Renal cortical epithelial cell (primary cell): ENCODE data around the gene NUP93. TPM values are rescaled to one million over a fixed set of nuclear protein-coding genes. Genes with fewer than 3 reads are reported as not detected.
"Not testable (repeated sequence)": the region's sequence is repeated elsewhere in the genome, so short reads cannot be mapped to it uniquely, and the experiment has no call there.

Source experiments
- DNase-seq: peaks from one replicate; pipeline ENCODE4 v3.0.0-alpha.2; 2011; ENCODE audit warnings: low read depth
- total RNA-seq: library from RNA; depleted of rRNA; stranded (reverse); fragments of >200 nt; gene quantifications from 2 replicates; pipeline ENCODE4 v1.2.3, GENCODE V29; 2014

NUP93 gene
- total RNA-seq, 1 donor from 2014 or later: 72.3 TPM

DNA sequence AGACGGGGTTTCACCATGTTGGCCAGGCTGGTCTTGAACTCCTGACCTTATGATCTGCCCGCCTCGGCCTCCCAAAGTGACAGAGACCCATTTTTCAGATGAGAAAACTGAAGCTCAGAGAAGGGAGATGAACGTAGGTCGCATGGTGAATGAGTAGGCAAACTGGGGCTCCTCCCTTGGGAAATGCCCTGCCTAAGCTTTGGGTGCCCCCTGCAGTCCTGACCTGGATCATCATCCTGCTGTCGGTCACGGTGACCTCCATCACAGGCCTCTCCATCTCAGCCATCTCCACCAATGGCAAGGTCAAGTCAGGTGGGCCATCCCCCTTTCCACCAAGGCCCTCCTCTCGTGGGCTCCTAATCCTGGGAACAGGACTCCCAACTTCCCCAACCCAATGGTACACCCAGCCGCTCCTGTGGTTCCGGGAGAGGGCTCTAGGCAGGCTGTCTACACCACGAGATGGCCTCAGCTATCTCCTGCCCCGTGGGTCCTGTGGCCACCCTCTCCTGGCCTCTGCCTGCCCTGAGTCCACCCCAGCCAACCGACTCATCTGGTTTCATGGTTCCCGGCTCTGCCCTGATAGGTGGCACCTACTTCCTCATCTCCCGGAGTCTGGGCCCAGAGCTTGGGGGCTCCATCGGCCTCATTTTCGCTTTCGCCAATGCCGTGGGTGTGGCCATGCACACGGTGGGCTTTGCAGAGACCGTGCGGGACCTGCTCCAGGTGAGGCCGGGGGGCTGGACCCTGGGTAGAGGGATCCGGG lies 139.8 kb downstream of the NUP93 start:
- DNase-seq: peak; percentile 37

DNA sequence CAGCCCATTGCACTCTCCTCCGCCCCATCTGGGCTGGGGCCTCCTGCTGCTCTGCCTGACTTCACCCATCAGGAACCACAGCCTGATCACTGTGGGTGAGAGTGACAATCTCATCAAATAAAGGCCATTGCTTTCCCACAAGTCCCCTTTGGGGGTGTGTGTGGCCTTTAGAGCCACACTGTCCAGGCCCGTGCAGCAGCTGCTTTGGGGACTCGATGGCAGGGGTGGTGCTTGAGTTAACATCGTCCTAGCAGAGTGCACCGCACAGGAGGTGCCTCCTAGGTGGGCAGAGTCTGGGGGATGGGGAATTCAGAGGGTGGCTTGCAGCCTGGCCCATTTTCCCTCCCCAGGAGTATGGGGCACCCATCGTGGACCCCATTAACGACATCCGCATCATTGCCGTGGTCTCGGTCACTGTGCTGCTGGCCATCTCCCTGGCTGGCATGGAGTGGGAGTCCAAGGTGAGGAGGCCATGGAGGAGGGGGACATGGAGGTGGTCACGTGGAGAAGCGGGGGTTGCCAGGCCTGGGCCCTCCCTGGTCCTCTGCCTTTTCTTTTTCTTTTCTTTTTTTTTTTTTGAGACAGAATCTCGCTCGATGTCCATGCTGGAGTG lies 140.5 kb downstream of the NUP93 start:
- no peak for DNase-seq

DNA sequence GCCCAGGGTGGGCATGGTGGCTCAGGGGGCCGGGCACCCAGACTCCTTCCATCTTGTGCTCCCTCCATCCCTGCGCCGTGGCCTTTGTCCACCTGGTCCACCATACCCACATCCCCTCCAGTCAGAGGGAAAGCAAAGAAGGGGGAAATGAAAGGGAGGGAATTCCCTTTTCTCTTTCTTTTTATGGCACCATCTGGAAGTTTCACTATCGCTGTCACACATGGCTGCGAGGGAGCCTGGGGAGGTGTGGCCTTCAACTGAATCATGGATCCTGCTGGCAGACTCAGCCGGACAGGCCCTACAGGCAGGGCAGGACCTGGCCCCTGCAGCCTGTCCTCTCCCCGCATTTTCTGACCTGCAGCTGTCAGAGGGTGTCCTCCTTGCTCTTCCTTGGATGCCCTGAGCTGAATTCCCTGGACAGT lies 141.3 kb downstream of the NUP93 start:
- peak; percentile 67 for DNase-seq

DNA sequence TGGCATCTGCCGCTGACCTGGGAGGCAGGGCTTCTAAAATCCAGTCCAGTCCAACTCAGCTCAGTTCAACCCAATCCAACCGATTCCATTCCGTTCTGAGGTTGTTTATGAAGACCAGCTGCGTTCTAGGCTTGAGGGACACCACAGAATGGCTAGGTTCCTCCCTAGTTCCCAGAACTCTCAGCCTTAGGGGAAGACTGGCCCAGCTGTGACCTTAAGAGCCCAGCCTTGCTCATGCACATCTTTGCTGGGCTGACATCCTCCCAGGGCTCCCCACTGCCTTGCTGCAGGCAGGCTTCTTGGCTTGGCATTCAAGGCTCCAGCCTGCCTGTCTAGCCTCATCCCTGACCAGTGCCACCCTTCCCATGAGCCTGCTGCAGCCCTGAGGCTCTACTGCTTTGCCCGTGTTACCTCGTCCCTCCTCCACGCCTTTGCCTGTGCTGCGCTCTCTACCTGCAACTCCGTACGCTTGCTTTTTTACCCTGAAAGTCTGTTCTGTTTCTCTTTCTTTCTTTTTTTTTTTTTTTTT lies 143.0 kb downstream of the NUP93 start:
- DNase-seq: no peak

DNA sequence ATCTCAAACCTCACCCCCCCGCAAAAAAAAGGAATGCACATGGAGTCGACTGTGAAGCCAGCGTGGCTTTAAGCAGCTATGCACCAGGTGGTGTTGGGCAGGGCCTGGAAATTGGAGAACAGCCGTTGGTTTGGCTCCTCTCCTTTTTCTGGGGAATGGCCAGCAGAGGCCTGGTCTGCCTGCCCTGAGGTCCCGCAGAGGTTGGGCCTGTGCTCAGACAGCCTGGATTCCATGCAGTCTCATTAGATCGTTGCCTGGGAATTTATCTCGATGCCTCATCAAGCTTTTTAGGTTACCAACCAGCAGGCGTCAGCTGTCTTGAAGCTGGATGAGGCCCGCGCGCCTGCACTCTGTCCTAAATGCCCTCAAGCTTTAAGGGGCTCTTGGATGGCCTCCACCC lies 144.9 kb downstream of the NUP93 start:
- no peak for DNase-seq

DNA sequence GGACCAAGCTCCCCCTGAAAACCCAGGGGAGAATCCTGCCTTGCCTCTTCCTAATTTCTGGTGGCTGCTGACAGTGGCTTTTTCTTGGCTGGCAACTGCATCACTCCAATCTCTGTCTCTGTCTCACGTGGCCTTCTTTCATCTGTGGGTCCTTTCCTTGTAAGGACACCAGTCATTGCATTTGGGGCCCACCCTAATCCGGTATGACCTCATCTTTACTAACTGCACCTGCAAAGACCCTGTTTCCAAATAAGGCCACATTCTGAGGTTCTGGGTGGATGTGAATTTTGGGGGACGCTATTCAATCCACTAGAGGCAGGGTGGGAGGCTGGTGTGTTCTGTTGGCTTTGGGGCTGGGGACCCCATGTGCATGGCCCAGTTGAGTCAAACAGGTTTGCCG lies 146.1 kb downstream of the NUP93 start:
- no peak for DNase-seq

DNA sequence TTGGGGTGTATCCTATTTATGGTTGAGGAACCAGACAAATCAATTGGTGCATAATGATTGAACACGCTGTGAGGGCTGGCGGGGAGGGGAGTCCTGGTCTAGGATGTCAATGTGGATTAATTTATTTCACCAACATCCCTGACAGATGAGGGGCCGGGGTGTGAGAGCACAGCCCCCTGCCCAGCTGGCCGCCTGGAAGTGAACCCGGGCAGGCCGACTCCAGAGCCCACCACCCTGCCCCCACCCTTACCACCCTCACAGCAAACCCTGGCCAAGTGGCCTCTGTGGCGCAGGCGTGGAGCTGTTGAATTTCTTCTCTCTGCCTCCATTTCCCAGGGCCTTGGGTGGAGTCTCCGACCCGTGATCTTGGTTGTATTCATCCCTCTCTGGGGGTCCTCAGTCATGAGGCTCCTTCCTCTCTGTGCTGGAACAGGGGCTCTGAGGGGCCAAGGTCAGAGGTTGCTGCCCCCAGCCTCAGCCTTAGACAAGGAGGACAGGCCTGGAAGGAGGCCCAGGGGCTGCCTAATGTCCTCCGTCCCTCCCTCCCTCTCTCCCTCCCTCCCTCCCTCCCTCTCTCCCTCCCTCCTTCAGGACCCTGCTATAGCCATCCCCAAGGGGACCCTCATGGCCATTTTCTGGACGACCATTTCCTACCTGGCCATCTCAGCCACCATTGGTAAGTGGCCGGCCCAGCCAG lies 147.7 kb downstream of the NUP93 start:
- no peak for DNase-seq

DNA sequence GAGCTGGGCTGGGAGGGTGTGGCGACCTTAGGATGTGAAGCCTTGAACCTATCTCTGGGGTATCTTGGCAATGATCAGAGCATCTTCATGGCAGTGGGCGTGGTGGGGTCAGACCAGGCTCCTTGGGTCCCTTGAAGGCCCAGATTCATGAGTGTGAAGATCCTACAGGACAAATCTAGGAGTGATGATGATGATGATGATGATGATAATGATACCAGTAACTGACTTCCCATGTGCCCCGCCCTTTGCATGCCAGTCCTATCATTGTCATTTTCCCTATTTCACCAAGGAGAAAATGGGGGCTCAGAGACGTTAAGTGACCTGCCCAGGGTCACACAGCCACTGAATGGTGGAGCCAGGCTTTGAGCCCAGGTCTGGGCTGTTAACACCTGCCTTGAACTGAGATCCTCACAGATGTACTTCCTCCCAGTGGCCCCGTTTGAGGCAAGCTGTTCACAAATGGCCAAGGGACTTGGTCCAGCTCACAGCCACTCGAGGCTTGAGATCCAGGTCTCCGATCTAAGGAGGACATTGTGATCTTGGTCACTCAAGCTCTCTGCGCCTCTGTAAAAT lies 148.4 kb downstream of the NUP93 start:
- DNase-seq: no peak

DNA sequence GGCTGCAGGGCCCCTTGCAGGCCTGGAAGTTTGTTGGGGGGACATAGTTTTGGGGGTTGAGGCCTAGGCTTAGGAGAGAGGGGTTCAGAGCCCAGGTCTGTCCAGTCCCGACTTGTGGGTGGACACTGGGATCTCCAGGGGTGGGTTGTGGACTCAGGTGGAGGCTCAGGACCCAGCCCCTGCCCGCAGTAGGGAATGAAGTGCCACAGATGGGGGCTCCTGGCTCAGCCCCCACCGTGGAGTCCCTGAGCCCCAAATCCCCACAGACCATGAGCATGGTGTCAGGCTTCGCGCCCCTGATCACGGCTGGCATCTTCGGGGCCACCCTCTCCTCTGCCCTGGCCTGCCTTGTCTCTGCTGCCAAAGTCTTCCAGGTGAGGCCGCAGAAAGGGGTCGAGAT lies 149.3 kb downstream of the NUP93 start:
- no peak for DNase-seq

DNA sequence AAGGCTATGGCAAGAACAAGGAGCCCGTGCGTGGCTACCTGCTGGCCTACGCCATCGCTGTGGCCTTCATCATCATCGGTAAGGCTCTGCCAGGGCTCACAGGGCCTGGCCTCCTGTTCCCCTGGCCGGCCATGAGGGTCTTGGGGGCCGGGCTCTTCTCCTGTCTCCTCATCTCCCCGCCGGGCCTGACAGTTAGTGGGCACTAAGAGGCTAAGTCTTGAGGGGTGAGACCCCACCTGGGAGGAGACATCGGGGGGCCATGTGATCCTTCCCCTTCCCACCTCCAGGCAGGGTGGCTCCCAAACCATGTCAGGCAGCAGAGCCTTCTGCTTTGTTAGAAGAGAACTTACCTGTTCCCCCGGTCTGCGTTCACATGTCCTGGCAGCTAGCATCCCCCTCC lies 150.2 kb downstream of the NUP93 start:
- no peak for DNase-seq

DNA sequence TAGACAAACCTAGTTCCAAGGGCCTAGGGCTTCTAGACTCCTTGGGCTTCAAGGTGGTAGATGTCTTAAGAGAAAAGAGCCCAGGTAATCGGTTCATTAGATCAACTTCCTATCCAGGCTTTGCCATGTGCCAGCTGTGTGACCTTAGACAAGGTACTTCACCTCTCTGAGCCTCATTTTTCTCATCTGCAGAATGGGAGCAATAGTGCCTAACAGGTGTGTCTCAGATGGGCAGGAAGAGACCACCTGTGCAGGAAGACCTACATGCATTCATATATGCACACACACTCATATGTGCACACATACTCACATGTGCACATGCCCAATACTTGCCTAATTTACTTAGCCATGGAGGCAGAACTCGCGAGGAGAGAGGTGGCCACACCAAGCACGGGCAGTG lies 150.8 kb downstream of the NUP93 start:
- no peak for DNase-seq

DNA sequence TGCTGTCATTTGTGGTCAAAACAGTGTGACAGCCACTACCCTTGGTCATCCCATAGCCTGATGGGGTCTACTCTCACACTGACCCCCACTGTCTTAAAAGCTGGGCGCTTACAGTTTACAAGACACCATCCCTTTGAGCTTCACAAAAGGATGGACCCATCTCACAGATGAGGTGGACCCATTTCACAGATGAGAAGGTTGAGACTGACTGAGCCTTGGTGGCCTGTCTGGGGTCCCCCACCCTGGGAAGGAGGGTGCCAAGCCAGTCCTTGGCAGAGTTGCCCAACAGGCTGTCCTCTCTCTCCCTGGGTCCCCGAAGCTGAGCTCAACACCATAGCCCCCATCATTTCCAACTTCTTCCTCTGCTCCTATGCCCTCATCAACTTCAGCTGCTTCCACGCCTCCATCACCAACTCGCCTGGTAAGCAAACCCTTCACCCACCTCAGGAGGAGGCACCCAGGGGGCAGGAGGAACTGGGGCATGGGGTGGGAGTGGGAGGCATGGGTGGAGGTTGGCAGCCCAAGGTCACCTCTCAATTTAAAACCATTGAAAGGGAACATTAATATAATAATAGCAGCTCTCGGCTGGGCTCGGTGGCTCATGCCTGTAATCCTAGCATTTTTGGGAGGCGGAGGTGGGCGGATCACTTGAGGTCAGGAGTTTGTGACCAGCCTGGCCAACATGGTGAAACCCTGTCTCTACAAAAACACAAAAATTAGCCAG lies 152.3 kb downstream of the NUP93 start:
- no peak for DNase-seq

DNA sequence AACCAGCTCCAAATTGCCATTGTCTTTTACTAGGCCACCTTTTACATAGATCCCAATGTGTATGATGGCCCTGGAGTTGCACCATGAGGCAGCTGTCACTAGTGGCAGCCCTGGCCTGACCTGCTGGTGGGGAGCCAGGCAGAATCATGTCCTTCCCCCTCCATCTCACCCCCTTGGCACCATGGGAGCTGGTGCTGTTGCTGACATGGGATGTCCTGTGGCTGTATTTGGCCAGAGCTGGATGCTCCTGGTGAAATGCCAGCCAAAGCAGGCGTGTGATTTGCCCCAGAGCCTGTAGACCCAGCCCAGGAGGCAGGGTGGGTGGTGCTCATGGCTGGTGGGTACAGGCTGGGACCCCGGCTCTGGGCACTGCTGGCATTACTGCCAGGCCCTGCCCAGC lies 153.7 kb downstream of the NUP93 start:
- no peak for DNase-seq

DNA sequence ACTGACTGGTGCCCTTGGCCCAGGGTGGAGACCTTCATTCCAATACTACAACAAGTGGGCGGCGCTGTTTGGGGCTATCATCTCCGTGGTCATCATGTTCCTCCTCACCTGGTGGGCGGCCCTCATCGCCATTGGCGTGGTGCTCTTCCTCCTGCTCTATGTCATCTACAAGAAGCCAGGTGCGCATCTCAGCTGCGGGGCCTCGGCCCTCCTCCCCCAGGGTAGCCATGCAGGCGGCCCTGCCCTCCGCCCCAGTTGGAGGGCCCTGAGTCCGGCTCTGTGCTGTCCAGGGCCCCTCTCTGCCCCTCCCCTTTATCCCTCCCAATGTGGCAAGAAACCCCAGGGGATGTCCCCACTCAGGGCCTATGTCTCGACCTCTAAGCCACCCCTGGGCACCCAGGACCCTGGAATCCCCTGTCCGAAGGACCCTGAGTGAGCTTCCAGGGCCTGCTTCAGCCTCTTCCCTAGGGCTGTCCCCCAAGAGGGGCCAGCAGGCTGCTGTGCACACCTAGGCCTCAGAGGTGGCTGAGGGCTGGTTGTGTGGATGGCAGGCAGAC lies 154.2 kb downstream of the NUP93 start:
- no peak for DNase-seq

DNA sequence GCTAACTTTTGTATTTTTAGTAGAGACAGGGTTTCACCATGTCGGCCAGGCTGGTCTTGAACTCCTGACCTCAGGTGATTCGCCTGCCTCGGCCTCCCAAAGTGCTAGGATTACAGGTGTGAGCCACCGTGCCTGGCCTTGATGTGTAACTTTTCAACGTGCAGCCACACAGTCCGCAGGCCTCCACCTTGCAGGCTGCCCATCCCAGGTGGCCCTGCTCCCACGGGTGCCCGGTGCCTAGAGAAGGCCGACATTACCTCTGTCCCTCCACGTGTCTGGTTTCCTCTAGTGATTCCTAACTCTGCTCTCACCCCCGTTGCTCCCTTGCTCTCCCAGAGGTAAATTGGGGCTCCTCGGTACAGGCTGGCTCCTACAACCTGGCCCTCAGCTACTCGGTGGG lies 155.0 kb downstream of the NUP93 start:
- DNase-seq: not testable (repeated sequence)

DNA sequence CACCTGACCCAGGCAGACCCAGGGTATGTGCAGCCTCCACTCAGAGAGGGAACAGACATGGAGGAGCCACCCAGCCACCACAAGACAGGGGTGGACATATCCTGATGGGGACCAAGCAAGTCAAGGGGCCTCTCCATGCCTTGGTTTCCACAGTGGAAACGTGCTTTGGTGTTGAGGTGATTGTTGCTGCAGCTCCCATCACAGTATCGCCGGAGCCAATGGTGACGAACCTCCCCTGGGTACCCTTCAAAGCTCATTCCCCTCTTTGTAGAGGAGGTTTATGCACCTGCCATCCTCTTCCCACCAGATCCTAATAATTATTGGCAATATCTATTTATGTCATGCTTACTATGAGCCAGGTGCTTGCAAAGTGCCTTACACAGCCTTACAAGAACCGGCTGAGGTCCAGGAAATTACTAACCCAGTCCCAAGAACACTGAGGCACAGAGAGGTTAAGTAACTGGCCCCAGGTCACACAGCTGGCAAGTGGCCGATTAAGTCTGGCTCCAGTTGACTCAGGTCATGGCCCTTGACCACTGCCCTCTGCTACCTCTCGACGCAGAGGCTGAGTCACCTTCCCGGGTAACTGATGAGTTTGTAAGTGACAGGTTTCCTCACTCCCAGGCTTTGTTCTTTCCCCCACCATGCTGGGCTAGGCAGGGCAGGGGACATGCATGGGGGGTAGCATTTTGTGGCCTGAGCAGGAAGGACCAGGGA lies 155.7 kb downstream of the NUP93 start:
- DNase-seq: no peak

DNA sequence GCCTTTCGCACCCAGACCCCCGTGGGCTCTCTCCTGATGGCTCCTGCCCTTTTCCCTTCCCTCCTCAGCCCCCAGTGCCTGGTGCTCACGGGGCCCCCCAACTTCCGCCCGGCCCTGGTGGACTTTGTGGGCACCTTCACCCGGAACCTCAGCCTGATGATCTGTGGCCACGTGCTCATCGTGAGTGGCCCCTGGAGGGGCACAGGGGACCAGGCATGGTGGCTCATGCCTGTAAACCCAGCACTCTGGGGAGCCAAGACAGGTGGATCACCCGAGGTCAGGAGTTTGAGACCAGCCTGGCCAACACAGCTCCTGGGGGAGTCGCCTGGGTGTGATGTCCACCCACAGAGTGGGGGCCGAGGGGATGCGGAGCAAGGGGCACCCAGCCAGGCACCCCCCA lies 156.4 kb downstream of the NUP93 start:
- DNase-seq: no peak

DNA sequence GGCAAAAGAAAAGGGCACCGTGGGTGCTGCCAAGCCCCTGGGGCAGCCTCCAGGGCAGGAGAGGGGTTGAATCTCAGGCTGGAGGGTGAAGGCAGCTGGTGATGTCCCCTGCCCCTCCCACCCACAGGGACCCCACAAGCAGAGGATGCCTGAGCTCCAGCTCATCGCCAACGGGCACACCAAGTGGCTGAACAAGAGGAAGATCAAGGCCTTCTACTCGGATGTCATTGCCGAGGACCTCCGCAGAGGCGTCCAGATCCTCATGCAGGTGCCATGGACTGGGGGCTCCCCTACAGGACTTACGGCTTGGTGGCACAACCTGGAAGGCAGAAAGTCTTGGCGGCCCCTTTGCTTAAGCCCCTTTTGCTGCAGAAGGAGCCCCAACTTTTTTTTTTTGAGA lies 156.9 kb downstream of the NUP93 start:
- DNase-seq: no peak

DNA sequence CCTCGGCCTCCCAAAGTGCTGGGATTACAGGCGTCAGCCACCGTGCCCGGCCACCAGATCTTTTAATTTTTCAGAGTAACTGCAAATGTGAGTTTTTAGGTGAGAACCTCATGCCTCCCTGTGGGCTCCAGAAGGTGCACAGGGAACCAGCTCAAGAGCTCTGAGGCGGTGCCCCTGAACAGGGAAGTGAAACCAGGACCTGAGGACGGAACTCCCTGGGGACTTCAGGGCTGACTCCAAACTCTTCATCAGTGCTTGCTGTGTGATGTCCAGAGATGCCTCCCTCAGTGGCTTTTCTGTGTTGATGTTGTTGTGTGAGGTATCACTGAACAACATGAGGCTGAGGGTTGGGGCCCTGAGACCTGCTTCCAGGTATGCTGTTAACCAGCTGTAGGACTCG lies 158.9 kb downstream of the NUP93 start:
- DNase-seq: no peak

DNA sequence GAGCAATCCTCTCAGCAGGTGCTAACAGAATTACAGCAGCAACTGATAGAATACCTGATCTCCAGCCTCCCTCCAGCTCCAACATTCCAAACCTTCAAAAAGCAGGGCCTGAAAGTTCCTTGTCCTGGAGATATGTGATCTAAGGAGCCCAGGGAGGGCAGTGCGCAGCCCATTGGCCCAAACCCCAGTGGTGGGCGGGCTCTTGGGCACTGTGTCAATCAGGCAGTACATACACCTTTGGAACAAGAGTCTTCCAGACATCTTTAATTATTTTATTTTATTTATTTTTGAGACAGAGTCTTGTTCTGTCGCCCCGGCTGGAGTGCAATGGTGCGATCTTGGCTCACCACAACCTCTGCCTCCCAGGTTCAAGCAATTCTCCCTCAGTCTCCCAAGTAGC lies 159.3 kb downstream of the NUP93 start:
- no peak for DNase-seq

DNA sequence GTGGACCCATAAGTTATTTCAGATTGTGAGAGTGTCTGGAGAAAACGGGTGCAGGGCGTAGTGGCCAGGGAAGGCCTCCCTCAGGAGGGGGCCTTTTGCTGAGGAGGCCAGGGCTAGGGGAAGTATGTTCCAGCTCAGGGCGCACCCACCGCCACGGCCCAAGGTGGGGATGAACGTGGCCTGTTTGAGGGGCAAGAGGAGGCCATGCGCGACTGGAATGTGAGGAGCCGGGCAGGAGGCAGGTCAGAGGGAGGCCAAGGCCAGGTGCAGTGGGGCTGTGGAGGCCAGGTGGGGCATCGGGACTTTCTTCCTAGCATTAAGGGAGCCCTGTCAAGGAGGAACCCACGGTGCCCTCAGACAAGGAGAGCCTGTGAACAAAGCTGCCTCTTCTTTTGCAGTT lies 161.8 kb downstream of the NUP93 start:
- DNase-seq: no peak
